Retinal pigment epithelial cell (primary cell): ENCODE results near the gene CPT1B.

Experiments
- DNase-seq: peaks from one replicate; pipeline ENCODE4 v3.0.0-alpha.2; 2010; ENCODE audit warnings: low read depth
- H3K4me3 ChIP-seq: 2 replicates; pipeline ENCODE4 v1.5.1; 2011; ENCODE audit warnings: mild to moderate bottlenecking, low read length, control low read depth, moderate library complexity
- TF ChIP-seq, protein P1 (sequence below): conservative IDR thresholded peaks from 2 replicates; pipeline ENCODE4 v1.5.1; 2011; ENCODE audit warnings: low read depth, low read length, control low read depth, inconsistent platforms

CPT1B gene

DNA sequence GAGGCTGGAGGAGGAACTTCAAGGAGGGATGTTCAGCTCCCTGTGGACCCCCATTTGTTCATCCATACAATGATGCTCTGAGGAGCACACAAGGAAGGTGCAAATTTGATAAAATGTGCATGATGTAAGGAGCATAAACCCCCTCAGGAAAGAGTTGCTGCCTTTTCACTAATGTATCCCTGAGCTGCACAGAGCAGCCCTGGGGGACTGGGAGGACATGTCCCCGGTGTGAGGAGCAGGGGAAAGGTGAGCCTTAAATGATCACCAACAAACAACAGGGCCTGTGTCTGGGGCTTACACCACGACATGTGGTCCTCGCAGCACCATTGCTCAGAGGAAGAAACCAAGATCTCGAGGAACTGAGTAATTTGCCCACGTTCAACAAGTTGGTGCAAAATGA, 18.9 kb upstream of the CPT1B start:
- no peak for DNase-seq
- TF ChIP-seq, protein P1, sequence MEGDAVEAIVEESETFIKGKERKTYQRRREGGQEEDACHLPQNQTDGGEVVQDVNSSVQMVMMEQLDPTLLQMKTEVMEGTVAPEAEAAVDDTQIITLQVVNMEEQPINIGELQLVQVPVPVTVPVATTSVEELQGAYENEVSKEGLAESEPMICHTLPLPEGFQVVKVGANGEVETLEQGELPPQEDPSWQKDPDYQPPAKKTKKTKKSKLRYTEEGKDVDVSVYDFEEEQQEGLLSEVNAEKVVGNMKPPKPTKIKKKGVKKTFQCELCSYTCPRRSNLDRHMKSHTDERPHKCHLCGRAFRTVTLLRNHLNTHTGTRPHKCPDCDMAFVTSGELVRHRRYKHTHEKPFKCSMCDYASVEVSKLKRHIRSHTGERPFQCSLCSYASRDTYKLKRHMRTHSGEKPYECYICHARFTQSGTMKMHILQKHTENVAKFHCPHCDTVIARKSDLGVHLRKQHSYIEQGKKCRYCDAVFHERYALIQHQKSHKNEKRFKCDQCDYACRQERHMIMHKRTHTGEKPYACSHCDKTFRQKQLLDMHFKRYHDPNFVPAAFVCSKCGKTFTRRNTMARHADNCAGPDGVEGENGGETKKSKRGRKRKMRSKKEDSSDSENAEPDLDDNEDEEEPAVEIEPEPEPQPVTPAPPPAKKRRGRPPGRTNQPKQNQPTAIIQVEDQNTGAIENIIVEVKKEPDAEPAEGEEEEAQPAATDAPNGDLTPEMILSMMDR: no peak
- no peak overlapping the region for H3K4me3 ChIP-seq

DNA sequence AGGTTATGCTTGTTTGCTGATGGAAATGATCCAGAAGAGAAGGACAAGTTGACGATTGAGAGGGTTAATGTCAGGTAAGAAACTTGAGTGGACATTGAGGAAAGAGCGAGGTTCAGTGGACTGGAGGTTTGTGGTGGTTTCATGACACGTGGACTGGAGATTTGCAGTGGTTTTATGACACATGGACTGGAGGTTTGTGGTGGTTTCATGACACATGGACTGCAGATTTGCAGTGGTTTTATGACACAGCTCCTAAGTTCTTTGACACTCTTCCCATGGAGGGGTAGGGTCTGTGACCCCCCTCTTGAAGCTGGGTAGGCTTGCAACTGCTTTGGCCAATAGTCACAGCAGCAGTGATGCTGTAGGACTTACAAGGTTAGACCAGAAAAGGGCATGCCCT, 17.0 kb upstream of the CPT1B start:
- DNase-seq: no peak
- no peak overlapping the region for H3K4me3 ChIP-seq
- TF ChIP-seq, protein P1: no peak

DNA sequence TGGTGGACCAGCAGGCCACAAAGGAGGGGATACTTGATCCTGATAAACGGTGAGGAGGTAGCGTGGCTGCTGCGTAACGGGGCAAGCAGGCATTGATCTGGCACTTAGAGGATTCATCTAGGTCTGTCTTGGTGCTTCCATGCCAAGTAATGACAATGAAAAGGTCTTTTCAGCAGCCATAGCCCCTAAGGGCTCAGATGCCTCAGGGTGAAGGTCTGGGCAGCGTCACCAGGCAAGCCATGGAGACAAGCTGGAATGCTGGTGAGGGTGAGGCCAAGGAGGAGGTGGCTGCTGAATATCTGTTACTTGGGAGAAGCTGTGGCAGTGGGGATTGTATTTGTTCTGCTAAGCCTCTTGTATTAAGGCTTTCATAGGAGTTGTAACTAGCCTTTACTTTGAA, 9.2 kb upstream of the CPT1B start:
- no peak for DNase-seq
- no peak overlapping the region for H3K4me3 ChIP-seq
- TF ChIP-seq, protein P1: no peak

DNA sequence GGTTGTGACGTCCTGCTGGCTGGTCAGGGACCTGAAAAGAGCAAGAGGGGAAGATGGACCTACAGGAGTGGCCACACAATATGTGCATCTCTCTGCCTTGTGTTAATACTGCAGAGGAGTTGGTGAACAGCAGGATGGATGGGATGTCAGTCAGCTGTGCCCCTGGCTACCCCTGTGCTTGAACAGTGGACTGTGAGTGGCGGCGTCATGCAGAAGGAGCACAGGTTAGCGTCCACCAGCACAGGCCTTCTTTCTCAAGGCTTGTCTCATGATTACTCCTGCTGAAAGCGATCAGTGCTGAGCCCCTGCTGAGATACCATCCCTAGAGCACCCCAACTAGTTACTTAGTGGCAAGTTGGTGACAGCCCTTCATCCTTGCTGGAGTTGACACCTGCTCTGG, 8.2 kb upstream of the CPT1B start:
- H3K4me3 ChIP-seq: no peak overlapping the region
- DNase-seq: no peak
- TF ChIP-seq, protein P1: no peak

DNA sequence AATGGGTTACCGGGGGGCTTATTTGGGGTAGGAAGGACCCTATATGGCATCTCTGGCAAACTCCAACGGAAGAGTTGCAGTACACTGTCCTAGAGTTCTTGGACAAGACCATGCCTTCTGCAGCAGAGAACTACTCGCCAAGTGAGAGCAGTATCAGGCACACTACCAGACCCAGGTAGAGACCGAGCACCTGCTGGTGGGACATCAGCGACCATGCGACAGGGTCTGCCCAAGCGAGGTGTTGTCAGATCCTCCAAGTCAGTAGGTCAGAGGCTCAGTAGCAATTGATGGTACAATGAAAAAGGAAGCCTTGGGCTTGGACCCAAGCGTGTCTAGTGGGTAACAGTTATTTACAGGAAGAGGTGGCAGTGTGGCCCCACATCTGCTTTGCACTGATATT, 7.6 kb upstream of the CPT1B start:
- DNase-seq: no peak
- TF ChIP-seq, protein P1: no peak

DNA sequence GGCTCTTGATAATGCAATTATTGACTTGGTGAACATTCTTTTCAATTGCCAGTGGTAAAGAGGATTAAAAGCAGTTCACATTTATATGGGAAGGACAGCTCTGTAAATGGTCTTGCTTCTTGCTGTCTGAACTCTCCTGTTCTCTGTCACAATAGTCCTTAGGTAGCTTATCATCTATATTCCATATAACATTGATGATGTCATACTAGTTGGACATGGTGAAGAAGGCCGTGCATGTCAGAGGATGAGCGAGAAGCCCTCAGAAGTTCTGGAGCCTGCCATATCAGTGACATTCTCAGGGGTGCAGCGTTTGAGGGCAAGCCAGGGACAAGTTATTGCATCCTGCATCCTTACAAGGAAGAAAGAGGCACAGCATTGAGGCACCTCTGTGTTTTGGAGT, 7.0 kb upstream of the CPT1B start:
- TF ChIP-seq, protein P1: no peak
- no peak overlapping the region for H3K4me3 ChIP-seq
- DNase-seq: no peak

More for the DNA sequence above, 7.6 kb upstream of the CPT1B start:
- no peak overlapping the region for H3K4me3 ChIP-seq

DNA sequence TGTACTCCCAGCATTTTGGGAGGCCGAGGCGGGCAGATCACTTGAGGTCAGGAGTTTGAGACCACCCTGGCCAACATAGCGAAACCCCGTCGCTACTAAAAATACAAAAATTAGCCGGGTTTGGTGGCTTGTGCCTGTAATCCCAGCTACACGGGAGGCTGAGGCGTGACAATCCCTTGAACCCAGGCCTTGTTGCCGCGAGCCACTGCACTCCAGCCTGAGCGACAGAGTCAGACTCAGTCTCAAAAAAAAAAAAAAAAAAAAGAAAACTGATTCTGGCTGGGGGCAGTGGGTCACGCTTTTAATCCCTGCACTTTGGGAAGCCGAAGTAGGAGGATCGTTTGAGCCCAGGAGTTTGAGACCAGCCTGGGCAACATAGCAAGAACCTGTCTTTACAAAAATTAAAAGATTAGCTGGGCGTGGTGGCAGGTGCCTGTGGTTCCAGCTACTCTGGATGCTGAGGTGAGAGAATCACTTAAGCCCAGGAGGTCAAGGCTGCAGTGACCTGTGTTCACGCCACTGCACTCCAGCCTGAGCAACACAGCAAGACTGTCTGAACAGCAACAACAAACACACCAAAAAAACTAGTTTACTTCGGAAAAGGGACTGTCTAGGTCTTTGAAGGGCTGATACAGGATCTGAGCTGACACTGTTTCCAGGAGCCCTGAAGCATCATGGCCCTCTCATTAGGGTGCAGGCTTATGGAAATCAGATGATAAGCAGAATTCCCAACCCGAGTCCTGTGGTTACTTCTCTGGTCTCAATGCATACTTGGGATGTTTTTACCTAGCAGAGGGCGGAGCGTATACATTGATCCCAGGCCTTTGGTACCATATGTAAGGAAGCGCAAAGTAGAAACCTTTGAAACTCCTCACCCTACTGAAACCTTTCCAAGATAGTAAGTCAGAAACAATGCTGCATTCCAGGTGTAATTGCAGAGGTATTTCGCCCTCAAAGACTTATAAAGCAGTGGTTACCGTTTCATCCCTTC, 6.2 kb upstream of the CPT1B start:
- no peak overlapping the region for H3K4me3 ChIP-seq
- no peak for DNase-seq
- TF ChIP-seq, protein P1: no peak
